ENCODE data around the gene RPL27. TPM values are rescaled to one million over a fixed set of nuclear protein-coding genes. Genes with fewer than 3 reads are reported as not detected.

The RPL27 gene
- total RNA-seq, 2 experiments from 2014 or later = 1,039 to 1,066 TPM

DNA sequence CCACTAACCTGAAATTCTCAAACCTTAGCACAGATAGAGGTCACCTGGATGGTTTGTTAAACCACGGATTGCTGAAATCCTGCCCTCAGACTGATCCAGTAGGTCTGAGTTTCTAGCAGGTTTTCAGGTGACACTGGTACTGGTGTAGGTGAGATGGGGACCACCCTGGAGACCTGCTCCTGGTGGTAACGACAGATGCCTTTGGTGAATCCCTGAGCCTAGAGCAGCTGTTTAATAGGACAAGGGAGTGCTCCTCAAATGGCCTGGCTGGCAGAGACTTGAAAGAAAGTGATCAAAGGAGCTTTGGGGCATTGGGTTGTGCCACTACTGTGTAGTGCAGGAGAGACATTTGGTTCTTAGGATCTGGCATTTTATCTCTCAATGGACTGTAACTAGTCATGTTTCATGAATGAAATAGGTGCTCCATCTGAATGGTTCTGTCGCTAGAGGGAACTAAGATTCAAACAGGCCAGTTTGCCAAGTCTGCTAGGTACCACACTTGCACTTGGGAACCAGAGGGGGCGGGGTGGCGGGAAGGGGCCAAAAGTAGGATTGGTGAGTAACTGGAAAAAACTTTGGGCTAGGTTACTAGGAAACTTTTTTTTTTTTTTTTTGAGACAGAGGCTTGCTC, 5.4 kb downstream of the RPL27 start:
- ATAC-seq (ENCODE audit: low read depth) (no peak), DNase-seq (no peak)
- H3K4me3 Mint-ChIP-seq = no peak overlapping the region
- peak overlapping the region; percentile 46 for H3K27ac Mint-ChIP-seq
- H3K27me3 Mint-ChIP-seq = no peaks in the 10 kb centered on the region
- H3K36me3 Mint-ChIP-seq = peaks cover 23% of the 10 kb centered on the region
- H3K9me3 Mint-ChIP-seq = no peaks in the 10 kb centered on the region
- H3K4me1 Mint-ChIP-seq = peaks cover 23% of the 10 kb centered on the region
- POLR2A ChIA-PET = interaction anchor here (1.2 kb wide), 1 partner anchor 357 kb away, joined by 3 read pairs; no protein-coding TSS in a partner anchor

DNA sequence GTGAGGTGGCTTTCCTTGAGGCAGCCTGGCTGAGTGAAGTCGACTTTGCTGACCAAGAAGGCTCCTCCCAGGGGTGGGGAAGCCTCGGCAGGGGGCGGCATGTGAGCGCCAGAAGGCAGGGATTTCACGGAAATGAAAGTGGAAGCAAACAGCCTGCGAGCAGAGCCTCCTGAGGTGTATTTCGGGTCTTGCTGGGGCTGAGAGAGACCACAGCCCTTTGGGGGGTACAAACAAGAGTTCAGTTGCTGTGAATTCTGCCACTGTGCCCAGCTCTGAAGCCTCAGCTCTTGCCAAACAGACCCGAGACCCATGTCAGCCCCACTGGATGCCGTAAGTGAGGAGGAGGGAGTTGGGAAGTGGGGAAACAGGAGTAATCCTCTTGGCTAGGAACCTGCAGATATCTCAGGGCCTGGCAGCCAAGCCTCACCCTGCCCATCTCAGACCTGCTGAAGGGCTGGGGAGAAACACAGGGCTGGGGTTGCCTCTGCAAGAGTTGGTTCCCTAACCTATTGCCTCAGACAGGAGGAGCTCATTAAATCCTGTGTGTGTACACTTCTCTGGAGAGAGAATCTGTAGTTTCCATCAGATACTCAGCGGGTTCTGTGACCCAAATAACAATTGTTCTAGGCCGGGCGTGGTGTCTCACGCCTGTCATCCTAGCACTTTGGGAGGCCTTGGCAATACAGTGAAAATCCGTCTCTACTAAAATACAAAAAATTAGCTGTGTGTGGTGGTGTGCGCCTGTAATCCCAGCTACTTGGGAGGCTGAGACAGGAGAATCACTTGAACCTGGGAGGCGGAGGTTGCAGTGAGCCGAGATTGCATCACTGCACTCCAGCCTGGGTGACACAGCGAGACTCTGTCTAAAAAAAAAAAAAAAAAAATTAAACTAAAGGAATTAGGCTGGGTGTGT, 8.7 kb downstream of the RPL27 start, which contains the start of gene IFI35:
Gene IFI35, plus strand, starts transcription at position 146 of the 913 bp plus-strand sequence. Its CDS starts 164 bp downstream, at position 310.
- Mint-ChIP-seq H3K27ac (peak within 1 kb of the TSS; percentile 100), H3K36me3 (peaks cover 6% of the 10 kb centered on the region), H3K9me3 (no peaks in the 10 kb centered on the region), H3K4me1 (peaks cover 23% of the 10 kb centered on the region), H3K4me3 (peak within 1 kb of the TSS; percentile 100), H3K27me3 (no peaks in the 10 kb centered on the region)
- peak; percentile 98 for ATAC-seq (ENCODE audit: low read depth)
- POLR2A ChIA-PET = interaction anchor here (0.6 to 3.3 kb wide), 13 partner anchors 8 to 614 kb away, joined by 3 to 65 read pairs (median 5); partner anchors contain the start of genes BRCA1, RND2, RPL27 and RUNDC1
- DNase-seq = peak; percentile 83

DNA sequence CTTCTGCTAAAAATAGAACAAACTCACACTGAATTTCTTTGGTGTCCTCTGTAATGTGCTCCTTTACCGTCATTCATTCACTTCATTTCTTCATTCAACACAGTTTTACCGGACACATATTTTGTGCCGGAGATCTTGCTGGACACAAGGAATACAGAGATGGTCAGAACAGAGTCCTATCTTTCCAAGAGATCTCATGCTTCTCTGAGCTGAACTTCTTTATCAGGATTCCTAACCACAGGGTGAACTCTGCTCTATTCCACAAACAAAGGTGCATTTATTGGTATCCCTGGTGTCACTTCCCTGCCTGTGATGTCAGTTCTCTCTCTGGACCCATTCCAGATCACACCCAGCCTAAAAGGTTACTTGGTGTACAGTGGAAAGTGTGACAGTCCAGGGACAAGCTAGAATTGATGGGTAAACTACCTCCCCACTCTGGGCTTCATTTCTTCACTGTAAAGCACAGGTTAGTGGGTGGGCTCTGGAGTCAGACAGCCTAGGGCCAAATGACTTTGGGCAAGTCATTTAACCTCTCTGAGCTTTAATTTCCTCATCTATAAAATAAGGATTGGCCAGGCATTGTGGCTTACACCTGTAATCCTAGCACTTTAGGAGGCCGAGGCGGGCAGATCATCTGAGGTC, 12.6 kb downstream of the RPL27 start:
- ATAC-seq (ENCODE audit: low read depth) = no peak
- Mint-ChIP-seq H3K4me3 (no peak overlapping the region), H3K27ac (peak overlapping the region; percentile 50), H3K9me3 (no peaks in the 10 kb centered on the region), H3K4me1 (peaks cover 31% of the 10 kb centered on the region), H3K27me3 (no peaks in the 10 kb centered on the region), H3K36me3 (peaks cover 10% of the 10 kb centered on the region)
- POLR2A ChIA-PET = interaction anchor here (1.0 kb wide), 1 partner anchor 13 kb away, joined by 3 read pairs; the partner anchor contains the start of gene RPL27
- no peak for DNase-seq

DNA sequence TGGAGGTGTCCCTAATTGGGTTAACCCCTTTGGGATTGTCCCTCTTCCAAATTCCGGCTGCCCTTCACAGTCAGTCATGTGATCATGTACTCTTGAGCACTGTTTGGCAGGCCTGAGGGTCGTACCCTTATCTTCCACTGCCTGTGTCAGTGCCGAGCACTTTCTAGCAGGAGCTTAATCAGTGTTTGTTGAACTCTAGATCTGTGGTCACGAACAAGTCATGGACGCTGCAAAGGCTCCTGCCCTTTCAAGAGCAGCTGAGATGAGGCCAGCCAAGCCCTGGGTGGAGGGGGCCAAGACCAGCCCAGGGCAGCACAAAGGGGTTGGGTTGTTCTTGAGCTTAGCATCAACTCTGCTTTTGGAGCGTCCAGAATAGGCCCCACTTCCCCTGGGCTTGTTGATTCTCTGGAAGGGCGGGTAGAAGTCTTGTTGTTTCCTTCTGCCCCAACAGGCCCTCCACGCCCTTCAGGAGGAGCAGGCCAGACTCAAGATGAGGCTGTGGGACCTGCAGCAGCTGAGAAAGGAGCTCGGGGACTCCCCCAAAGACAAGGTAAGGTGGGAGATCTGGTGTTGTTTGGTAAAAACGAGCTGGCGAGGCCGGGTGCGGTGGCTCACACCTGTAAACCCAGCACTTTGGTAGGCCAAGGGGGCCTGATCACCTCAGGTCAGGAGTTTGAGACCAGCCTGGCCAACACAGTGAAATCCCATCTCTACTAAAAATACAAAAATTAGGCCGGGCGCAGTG, 13.7 kb downstream of the RPL27 start:
- H3K9me3 Mint-ChIP-seq = no peaks in the 10 kb centered on the region
- POLR2A ChIA-PET = interaction anchor here (0.6 kb wide), 1 partner anchor 14 kb away, joined by 3 read pairs; no protein-coding TSS in a partner anchor
- H3K36me3 Mint-ChIP-seq = peaks cover 9% of the 10 kb centered on the region
- ATAC-seq (ENCODE audit: low read depth) (no peak), DNase-seq (no peak)
- no peak overlapping the region for H3K4me3 Mint-ChIP-seq
- H3K4me1 Mint-ChIP-seq = peaks cover 29% of the 10 kb centered on the region
- no peaks in the 10 kb centered on the region for H3K27me3 Mint-ChIP-seq
- H3K27ac Mint-ChIP-seq = peak overlapping the region; percentile 42

DNA sequence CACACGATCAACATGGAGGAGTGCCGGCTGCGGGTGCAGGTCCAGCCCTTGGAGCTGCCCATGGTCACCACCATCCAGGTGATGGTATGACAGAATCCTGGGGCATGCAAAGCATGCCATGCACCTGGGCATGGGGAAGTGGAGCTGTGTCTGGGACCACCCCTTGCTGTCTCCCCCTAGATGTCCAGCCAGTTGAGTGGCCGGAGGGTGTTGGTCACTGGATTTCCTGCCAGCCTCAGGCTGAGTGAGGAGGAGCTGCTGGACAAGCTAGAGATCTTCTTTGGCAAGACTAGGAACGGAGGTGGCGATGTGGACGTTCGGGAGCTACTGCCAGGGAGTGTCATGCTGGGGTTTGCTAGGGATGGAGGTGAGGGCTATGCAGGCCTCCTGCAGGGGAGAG, 15.1 kb downstream of the RPL27 start:
- no peaks in the 10 kb centered on the region for H3K9me3 Mint-ChIP-seq
- peaks cover 30% of the 10 kb centered on the region for H3K4me1 Mint-ChIP-seq
- no peak for ATAC-seq (ENCODE audit: low read depth)
- peaks cover 9% of the 10 kb centered on the region for H3K36me3 Mint-ChIP-seq
- no peaks in the 10 kb centered on the region for H3K27me3 Mint-ChIP-seq
- POLR2A ChIA-PET = interaction anchor here (0.6 kb wide), 1 partner anchor 183 kb away, joined by 6 read pairs; no protein-coding TSS in a partner anchor
- H3K27ac Mint-ChIP-seq = peak overlapping the region; percentile 48
- DNase-seq = no peak
- no peak overlapping the region for H3K4me3 Mint-ChIP-seq

DNA sequence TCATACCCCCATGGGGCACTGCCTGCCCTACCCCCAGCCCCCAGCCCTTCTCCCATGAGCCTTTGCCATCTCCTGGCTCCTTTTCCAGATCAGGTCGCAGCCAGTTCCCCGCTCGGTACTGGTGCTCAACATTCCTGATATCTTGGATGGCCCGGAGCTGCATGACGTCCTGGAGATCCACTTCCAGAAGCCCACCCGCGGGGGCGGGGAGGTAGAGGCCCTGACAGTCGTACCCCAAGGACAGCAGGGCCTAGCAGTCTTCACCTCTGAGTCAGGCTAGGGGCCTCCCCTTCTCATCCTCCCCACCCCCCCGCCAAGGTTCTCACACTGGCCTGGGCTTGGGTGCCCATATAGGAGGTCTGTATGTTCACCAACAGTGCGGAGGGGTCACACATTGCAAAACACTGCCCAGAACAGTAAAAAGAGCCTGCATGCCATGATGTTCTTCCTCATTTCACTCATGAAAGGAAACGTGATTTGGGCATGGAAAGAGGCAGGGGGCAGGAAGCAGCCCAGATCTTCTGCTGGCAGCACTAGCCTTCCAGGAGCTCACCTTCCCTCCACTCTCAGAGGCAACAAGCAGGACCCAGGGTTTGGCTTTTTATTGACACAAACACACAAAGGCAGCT, 15.9 kb downstream of the RPL27 start:
- Mint-ChIP-seq H3K36me3 (peaks cover 9% of the 10 kb centered on the region), H3K4me1 (peaks cover 30% of the 10 kb centered on the region), H3K9me3 (no peaks in the 10 kb centered on the region), H3K4me3 (no peak overlapping the region), H3K27me3 (no peaks in the 10 kb centered on the region), H3K27ac (no peak overlapping the region)
- POLR2A ChIA-PET = interaction anchor here (1.3 kb wide), 1 partner anchor 10 kb away, joined by 3 read pairs; no protein-coding TSS in a partner anchor
- ATAC-seq (ENCODE audit: low read depth) (no peak), DNase-seq (no peak)

DNA sequence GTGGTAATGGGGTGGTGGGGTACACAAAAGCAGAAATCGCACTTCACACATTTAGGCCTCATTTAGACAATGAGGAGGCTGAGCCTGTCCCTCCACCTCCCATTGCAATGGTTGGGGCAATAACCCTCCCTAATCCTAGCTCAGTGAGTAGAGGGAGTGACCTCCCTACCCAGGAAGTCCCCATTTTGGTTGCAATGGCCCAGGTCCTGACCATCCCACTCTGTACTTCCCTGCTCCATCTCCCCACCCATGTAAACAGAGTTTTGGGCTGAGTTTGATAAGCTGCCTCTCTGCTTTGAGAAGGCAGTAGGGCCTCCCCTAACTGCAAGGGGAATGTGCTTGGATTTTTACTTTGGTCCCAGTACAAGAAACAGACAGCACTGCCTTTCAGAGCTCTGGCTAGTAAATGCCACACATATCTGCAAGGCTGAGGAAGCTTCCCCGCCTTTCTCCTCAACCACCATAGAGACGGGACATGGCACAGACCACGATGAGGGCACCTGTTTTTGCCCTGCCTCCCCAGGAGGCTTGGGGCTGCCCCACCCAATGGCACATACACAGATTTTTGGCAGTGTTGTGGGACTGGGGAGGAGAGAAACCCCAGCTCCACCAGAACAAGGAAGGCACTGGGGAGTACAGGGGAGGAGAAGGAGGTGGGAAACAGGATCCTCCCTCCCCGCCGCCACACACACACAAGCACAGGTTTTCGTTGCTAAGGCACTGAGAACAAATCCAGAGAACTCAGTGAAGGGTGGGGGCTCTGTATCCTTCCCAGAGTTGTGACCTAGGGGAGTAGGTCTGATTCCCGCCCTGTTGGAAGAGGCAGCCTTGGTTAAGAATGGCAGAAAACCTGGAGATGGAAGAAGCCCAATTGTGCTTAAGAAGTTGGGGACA, 16.7 kb downstream of the RPL27 start:
- DNase-seq (no peak), ATAC-seq (ENCODE audit: low read depth) (no peak)
- Mint-ChIP-seq H3K36me3 (peaks cover 9% of the 10 kb centered on the region), H3K4me3 (no peak overlapping the region), H3K27ac (no peak overlapping the region), H3K9me3 (no peaks in the 10 kb centered on the region), H3K27me3 (no peaks in the 10 kb centered on the region), H3K4me1 (peaks cover 34% of the 10 kb centered on the region)
- POLR2A ChIA-PET = interaction anchor here (0.7 to 1.3 kb wide), 2 partner anchors 8 to 10 kb away, joined by 3 to 4 read pairs; no protein-coding TSS in a partner anchor

DNA sequence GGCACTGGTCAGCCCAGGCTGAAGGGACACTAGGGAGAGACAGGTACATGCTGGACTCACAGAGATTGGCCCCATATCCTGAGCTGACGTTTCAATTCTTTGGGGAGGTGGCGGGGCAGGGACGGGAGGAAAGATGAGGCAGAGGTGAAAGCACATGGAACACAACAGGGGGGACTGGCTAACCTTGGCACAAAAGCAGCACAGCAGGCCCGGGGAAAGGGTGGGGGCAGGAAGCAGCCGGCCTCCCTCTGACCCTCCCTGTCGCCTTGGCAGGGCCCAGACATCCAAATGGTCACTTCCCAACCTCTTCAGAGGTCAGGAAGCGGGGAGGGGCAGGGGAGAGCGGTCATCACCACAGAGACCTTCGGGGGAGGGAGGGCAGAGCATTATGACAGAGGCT, 17.4 kb downstream of the RPL27 start:
- H3K27ac Mint-ChIP-seq = no peak overlapping the region
- H3K27me3 Mint-ChIP-seq = no peaks in the 10 kb centered on the region
- H3K4me3 Mint-ChIP-seq = no peak overlapping the region
- DNase-seq (no peak), ATAC-seq (ENCODE audit: low read depth) (no peak)
- peaks cover 30% of the 10 kb centered on the region for H3K4me1 Mint-ChIP-seq
- H3K36me3 Mint-ChIP-seq = peaks cover 9% of the 10 kb centered on the region
- H3K9me3 Mint-ChIP-seq = no peaks in the 10 kb centered on the region
- POLR2A ChIA-PET = interaction anchor here (0.7 to 0.9 kb wide), 2 partner anchors 8 to 300 kb away, joined by 3 to 4 read pairs; no protein-coding TSS in a partner anchor

DNA sequence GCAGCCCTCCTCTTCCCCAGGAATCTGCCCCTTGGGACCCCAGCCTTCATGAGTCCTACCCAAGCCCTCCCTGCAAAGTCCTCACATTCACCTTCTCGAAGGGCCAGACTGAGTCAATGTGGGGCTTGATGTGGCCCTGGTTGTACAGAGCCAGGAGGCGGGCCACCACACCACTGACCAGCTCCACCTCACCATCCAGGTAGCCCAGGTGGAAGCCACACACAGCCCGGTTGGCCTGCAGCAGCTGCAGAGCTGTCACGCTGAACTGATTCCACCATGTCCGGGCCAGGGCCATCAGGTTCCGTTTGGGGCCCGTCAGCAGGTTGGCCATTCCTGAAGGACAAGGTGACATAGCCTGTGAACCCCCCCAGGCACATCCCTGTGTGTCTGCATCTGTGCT, 18.0 kb downstream of the RPL27 start:
- Mint-ChIP-seq H3K4me1 (peaks cover 32% of the 10 kb centered on the region), H3K9me3 (no peaks in the 10 kb centered on the region), H3K4me3 (no peak overlapping the region), H3K27me3 (no peaks in the 10 kb centered on the region), H3K27ac (no peak overlapping the region), H3K36me3 (peaks cover 9% of the 10 kb centered on the region)
- no peak for DNase-seq
- ATAC-seq (ENCODE audit: low read depth) = no peak
- POLR2A ChIA-PET = interaction anchor here (0.5 to 0.9 kb wide), 2 partner anchors 94 to 299 kb away, joined by 3 to 4 read pairs; no protein-coding TSS in a partner anchor

DNA sequence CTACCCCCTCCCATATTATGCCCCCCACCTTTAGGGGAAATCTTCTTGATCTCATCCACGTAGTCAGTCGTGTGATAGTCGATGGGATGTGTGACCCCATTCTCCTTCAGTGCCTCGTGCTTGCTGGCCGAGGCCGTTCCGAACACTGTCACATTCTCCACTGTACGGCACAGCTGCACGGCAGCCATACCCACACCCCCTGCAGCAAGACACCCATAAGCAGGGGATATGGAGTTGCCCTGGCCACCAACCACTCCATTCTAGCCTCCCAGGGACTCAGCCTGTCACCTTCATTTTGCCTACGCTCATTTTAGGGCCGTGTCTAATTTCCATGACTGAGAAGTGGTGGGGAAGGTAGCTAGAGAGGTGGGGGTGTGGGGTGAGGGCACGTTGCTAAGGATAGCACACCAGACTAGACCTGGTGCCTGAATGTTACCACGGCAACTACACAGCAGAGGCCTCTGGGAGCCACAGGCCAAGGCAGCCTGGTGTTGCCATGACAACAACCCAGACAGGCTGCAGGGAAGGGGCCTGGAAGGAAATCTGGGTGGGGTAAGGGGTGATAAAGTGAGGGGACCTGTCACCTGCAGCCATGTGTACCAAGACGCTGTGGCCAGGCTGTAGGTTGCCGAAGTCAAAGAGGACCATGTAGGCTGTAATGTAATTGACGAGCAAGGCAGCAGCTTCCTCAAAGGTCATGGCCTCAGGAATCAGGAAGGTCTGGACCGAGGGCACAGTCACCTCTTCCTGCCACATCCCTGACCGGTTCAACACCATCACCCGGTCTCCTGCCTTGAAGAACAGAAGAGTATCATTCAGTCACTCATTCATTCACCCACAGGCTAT, 20.0 kb downstream of the RPL27 start:
- DNase-seq = no peak
- ATAC-seq (ENCODE audit: low read depth) = peak; percentile 43
- POLR2A ChIA-PET = interaction anchor here (0.7 to 1.7 kb wide), 3 partner anchors 11 to 20 kb away, joined by 3 to 7 read pairs (median 4); partner anchors contain the start of genes IFI35 and RPL27
- Mint-ChIP-seq H3K4me1 (peaks cover 30% of the 10 kb centered on the region), H3K9me3 (no peaks in the 10 kb centered on the region), H3K4me3 (no peak overlapping the region), H3K36me3 (peaks cover 7% of the 10 kb centered on the region), H3K27me3 (no peaks in the 10 kb centered on the region), H3K27ac (no peak overlapping the region)

Measured in activated naive CD8-positive, alpha-beta T cell treated with anti-CD3 and anti-CD28 coated beads, Interleukin-2, amount 10 ng/mL, durations not matched to agents 7 days and 5 days (primary cell).